Lower lobe of right lung (tissue), 2 donors: ENCODE measurements around the gene ARHGAP10. TPM values are rescaled to one million over a fixed set of nuclear protein-coding genes. Genes with fewer than 3 reads are reported as not detected.
A peak's percentile ranks its signal among the peaks of the same experiment; 100 is the strongest.

Experiments
- ATAC-seq, 2 donors: fragments of 200-7000 bp; cut with Tn5 transposase; one replicate each; pipeline ENCODE4 v1.9.1; 2020 to 2022; ENCODE audit warnings: mild to moderate bottlenecking in 2 of 2, moderate library complexity in 2 of 2
- DNase-seq: peaks from one replicate; pipeline ENCODE4 v3.0.0-alpha.2; 2020
- H3K27ac ChIP-seq: fragments of 200-600 bp; one replicate; pipeline ENCODE4 v1.8.0; 2022
- H3K27me3 ChIP-seq: fragments of 200-600 bp; one replicate; pipeline ENCODE4 v1.8.0; 2022; ENCODE audit warnings: low read depth
- H3K36me3 ChIP-seq: fragments of 200-600 bp; one replicate; pipeline ENCODE4 v1.8.0; 2022; ENCODE audit warnings: mild to moderate bottlenecking
- H3K4me1 ChIP-seq: fragments of 200-600 bp; one replicate; pipeline ENCODE4 v1.8.0; 2022
- H3K4me3 ChIP-seq: fragments of 200-600 bp; one replicate; pipeline ENCODE4 v1.8.0; 2022; ENCODE audit warnings: mild to moderate bottlenecking
- H3K9me3 ChIP-seq: fragments of 200-600 bp; one replicate; pipeline ENCODE4 v1.8.0; 2022
- intact Hi-C: fragments of 100-400 bp; cut with DNase I; formaldehyde crosslinking; loops from one replicate; pipeline ENCODE4 v1.11.0; 2022
- total RNA-seq: library from RNA; stranded (reverse); fragmentation: NEBNext Ultra II Directional; extraction: Animal tissue kit (Norgen Biotek cat#: 25700); gene quantifications from one replicate; pipeline ENCODE4 v1.2.1, GENCODE V29; 2021
- TF ChIP-seq, protein P1 (sequence below): fragments of 200-600 bp; IDR thresholded peaks from one replicate; pipeline ENCODE4 v1.8.0; 2022; ENCODE audit warnings: antibody characterized with exemption, mild to moderate bottlenecking
- donor health status: DM: no; HTN: yes; CAD: no; lungs with severe emphysema.

ARHGAP10 gene
- total RNA-seq, 1 donor from 2014 or later: 26.4 TPM

DNA sequence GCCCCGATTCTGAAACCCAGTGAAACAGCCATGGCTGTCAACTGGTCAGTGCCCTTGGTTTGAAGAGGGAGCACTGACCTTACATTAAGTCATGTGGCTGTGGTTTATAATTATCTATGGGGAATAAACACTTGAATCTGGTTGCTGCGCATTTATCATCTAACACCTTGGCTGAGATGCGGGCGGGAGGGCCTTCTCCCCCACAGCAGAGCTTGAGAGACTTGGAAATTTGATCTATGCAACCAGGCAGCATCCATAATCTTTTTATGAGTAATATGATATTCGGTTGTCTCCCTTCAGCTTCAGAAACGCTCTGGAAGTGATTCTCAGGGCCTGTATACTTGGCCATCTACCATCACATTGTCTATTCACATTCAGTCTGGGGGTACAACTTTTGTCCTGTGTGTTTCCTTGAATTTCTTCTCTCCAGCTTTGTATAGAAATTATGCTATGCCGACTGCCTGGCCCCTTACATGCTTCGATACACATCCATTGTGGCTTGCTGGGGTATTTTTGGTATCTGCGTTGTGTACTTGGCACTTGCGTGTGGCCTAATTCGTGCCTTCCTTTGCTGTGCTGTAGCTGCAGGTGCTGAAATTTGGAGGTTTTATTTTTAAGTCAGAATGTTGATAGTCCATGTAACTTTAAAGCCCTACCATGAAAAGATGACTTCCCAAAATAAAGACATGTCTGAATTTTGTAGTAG is 321.6 kb downstream of the ARHGAP10 start:
- DNase-seq: no peak
- Histone ChIP-seq H3K27me3 (no peaks in the 10 kb centered on the region), H3K4me3 (no peak overlapping the region), H3K9me3 (no peaks in the 10 kb centered on the region), H3K36me3 (peaks cover 4% of the 10 kb centered on the region), H3K27ac (no peak overlapping the region), H3K4me1 (peaks cover 13% of the 10 kb centered on the region)
- ATAC-seq: no peak
- TF ChIP-seq, protein P1, sequence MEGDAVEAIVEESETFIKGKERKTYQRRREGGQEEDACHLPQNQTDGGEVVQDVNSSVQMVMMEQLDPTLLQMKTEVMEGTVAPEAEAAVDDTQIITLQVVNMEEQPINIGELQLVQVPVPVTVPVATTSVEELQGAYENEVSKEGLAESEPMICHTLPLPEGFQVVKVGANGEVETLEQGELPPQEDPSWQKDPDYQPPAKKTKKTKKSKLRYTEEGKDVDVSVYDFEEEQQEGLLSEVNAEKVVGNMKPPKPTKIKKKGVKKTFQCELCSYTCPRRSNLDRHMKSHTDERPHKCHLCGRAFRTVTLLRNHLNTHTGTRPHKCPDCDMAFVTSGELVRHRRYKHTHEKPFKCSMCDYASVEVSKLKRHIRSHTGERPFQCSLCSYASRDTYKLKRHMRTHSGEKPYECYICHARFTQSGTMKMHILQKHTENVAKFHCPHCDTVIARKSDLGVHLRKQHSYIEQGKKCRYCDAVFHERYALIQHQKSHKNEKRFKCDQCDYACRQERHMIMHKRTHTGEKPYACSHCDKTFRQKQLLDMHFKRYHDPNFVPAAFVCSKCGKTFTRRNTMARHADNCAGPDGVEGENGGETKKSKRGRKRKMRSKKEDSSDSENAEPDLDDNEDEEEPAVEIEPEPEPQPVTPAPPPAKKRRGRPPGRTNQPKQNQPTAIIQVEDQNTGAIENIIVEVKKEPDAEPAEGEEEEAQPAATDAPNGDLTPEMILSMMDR: no peak
- intact Hi-C loops: no loop called here

DNA sequence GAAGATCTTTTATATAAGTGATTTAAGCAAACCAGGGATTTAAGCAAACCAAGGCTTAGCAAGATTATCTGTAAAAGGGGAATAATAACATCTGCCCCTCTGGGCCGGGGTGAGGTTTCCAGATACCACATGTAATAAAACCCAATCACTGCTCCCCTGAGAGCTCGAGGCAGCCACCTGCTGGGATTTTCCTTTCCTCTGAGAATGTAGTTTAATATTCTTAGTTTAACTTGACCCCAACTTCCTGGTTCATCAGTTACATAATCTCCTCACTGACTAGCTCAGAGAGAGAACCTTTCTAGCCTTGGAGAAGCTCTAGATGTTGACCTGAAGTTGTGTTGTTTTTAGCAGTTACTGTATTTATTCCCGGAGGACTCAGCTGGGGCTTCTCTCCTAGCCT is 322.4 kb downstream of the ARHGAP10 start:
- Histone ChIP-seq H3K4me3 (no peak overlapping the region), H3K36me3 (peaks cover under 1% of the 10 kb centered on the region), H3K9me3 (no peaks in the 10 kb centered on the region), H3K27ac (no peak overlapping the region), H3K4me1 (peaks cover 13% of the 10 kb centered on the region), H3K27me3 (no peaks in the 10 kb centered on the region)
- intact Hi-C loops: no loop called here
- DNase-seq: no peak
- TF ChIP-seq, protein P1: no peak
- ATAC-seq: peak; percentile 59 to 68

DNA sequence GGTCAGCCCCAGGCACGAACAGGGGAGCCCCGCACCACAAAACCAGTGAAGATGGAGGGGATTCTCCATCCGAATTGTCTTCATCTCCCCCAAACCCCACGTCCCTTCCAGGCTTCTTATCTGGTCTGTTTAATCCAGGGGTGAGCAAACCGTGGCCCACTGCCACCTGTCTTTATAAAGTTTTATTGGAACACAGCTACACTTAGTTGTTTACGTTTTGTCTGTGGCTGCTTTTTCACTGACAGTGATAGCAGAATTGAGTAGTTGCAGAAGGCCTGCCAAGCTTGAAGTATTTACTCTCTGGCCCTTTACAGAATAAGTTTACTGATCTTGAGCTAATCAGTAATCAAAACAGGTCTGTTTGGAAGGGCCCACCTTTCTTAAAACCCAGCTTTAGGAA is 324.0 kb downstream of the ARHGAP10 start:
- no peak overlapping the region for H3K4me3 ChIP-seq
- H3K27ac ChIP-seq: no peak overlapping the region
- no peak for ATAC-seq
- DNase-seq: no peak
- peaks cover 19% of the 10 kb centered on the region for H3K4me1 ChIP-seq
- no peaks in the 10 kb centered on the region for H3K27me3 ChIP-seq
- TF ChIP-seq, protein P1: no peak
- intact Hi-C loops: no loop called here
- H3K9me3 ChIP-seq: no peaks in the 10 kb centered on the region
- H3K36me3 ChIP-seq: no peaks in the 10 kb centered on the region

DNA sequence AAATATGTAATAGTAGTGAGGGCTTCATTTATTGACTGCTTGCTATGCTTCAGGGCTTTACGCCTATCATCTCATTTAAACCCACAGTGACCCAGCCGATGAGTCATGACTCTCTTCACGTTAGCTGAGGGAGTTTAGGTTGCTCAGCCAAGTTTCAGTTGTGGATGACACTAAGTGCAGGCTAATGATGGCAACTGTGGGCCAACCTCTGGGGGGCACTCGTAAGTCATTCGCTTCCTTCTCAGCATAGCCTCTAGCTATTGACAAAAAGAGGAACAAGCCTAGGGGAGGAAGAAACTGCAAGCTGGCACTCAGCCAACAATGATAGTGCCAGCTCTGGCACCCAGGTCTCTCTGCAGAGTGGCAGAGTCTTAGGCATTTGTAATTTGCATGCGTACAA is 325.0 kb downstream of the ARHGAP10 start:
- Histone ChIP-seq H3K27ac (no peak overlapping the region), H3K4me1 (peaks cover 24% of the 10 kb centered on the region), H3K9me3 (no peaks in the 10 kb centered on the region), H3K4me3 (no peak overlapping the region), H3K27me3 (no peaks in the 10 kb centered on the region), H3K36me3 (no peaks in the 10 kb centered on the region)
- intact Hi-C loops: no loop called here
- peak; percentile 73 for DNase-seq
- ATAC-seq: peak; percentile 70 to 88
- TF ChIP-seq, protein P1: peak; percentile 36

DNA sequence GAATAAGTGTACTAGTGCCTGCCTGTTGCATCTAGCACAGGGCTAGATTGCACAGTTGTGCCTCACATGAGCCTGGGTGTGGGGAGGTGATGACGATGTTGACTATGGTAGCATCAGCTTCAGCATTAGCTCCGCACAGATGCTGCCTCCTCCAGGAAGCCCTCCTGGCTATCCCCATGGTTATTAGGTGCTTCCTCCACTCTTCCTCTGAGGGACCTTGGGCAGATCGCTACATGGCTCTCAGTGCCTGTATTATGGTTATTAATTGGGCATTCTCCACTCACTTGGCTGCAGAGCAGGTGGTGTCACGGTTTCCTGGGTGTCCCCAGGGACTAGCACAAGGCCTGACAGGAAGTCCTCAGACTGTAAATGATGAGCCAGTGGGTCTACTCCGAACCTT is 325.6 kb downstream of the ARHGAP10 start:
- intact Hi-C loops: no loop called here
- H3K27ac ChIP-seq: no peak overlapping the region
- H3K9me3 ChIP-seq: no peaks in the 10 kb centered on the region
- ATAC-seq (no peak), DNase-seq (no peak)
- peaks cover 24% of the 10 kb centered on the region for H3K4me1 ChIP-seq
- H3K36me3 ChIP-seq: no peaks in the 10 kb centered on the region
- no peaks in the 10 kb centered on the region for H3K27me3 ChIP-seq
- H3K4me3 ChIP-seq: no peak overlapping the region
- TF ChIP-seq, protein P1: no peak
